Liver (tissue), 9 donors: ENCODE data around the gene FAM89A. TPM values are rescaled to one million over a fixed set of nuclear protein-coding genes. Genes with fewer than 3 reads are reported as not detected.

ENCODE experiments used
- DNase-seq: peaks from one replicate; pipeline ENCODE4 v3.0.0-alpha.2; 2017; ENCODE audit warnings: low spot score
- H3K27ac ChIP-seq, 2 donors: one replicate each; pipeline ENCODE4 v1.7.0; 2013; ENCODE audit warnings: inconsistent platforms in 2 of 2, low read length in 2 of 2, control low read depth in 1 of 2, low read depth in 1 of 2, mild to moderate bottlenecking in 1 of 2
- H3K27me3 ChIP-seq, 4 donors: one replicate each; pipeline versions ENCODE4 v1.6.1 to v1.7.0; 2013; ENCODE audit warnings: low read length in 3 of 4, inconsistent platforms in 1 of 4, mild to moderate bottlenecking in 1 of 4, moderate library complexity in 1 of 4; ENCODE audit not compliant: control insufficient read depth in 4 of 4, insufficient read depth in 4 of 4
- H3K36me3 ChIP-seq, 4 donors: one replicate each; pipeline versions ENCODE4 v1.6.1 to v1.7.0; 2013; ENCODE audit warnings: low read length in 3 of 4, mild to moderate bottlenecking in 3 of 4, low read depth in 1 of 4, moderate library complexity in 1 of 4; ENCODE audit not compliant: control insufficient read depth in 4 of 4, insufficient read depth in 3 of 4
- H3K4me1 ChIP-seq, 4 donors: one replicate each; pipeline versions ENCODE4 v1.6.1 to v1.7.0; 2013; ENCODE audit warnings: low read length in 3 of 4, mild to moderate bottlenecking in 3 of 4, moderate library complexity in 1 of 4; ENCODE audit not compliant: control insufficient read depth in 4 of 4, insufficient read depth in 4 of 4
- H3K4me3 ChIP-seq, 3 donors: one replicate each; pipeline versions ENCODE4 v1.6.1 to v1.7.0; 2013; ENCODE audit warnings: low read length in 3 of 3, control low read depth in 1 of 3, low read depth in 1 of 3, mild to moderate bottlenecking in 1 of 3
- H3K9ac ChIP-seq, 2 donors: one replicate each; pipeline ENCODE4 v1.7.0; 2013; ENCODE audit warnings: low read length in 2 of 2, mild to moderate bottlenecking in 2 of 2, moderate library complexity in 2 of 2, control low read depth in 1 of 2, low read depth in 1 of 2
- H3K9me3 ChIP-seq, 4 donors: one replicate each; pipeline versions ENCODE4 v1.6.1 to v1.7.0; 2013; ENCODE audit warnings: low read length in 3 of 4; ENCODE audit not compliant: control insufficient read depth in 4 of 4
- CTCF ChIP-seq: fragments of 150-350 bp; IDR thresholded peaks from 2 replicates; pipeline ENCODE4 v1.5.1; 2017; ENCODE audit warnings: improper control_type of control experiment, low read depth, low read length; ENCODE audit not compliant: missing input control
- FOXA1 ChIP-seq: IDR thresholded peaks from 2 replicates; pipeline ENCODE4 v1.6.1; 2016; ENCODE audit warnings: antibody characterized with exemption
- FOXA2 ChIP-seq: IDR thresholded peaks from 2 replicates; pipeline ENCODE4 v1.6.1; 2016; ENCODE audit warnings: antibody characterized with exemption
- GABPA ChIP-seq, 2 donors: IDR thresholded peaks in 1 of 2; conservative IDR thresholded peaks in 1 of 2; 2 replicates each; pipeline ENCODE4 v1.6.1; 2016; ENCODE audit warnings: antibody characterized with exemption in 2 of 2, mild to moderate bottlenecking in 1 of 2, moderate library complexity in 1 of 2
- HNF4A ChIP-seq, 2 donors: conservative IDR thresholded peaks; 2 replicates each; pipeline ENCODE4 v1.6.1; 2016; ENCODE audit warnings: antibody characterized with exemption in 2 of 2, mild to moderate bottlenecking in 2 of 2
- HNF4G ChIP-seq: IDR thresholded peaks from 2 replicates; pipeline ENCODE4 v1.6.1; 2016; ENCODE audit warnings: antibody characterized with exemption
- JUND ChIP-seq, 2 donors: IDR thresholded peaks; 2 replicates each; pipeline ENCODE4 v1.6.1; 2016; ENCODE audit warnings: antibody characterized with exemption in 2 of 2
- MAX ChIP-seq: IDR thresholded peaks from 2 replicates; pipeline ENCODE4 v1.6.1; 2016; ENCODE audit warnings: antibody characterized with exemption
- NR2F2 ChIP-seq: IDR thresholded peaks from 2 replicates; pipeline ENCODE4 v1.6.1; 2016; ENCODE audit warnings: antibody characterized with exemption
- RAD21 ChIP-seq, 2 donors: IDR thresholded peaks; 2 replicates each; pipeline ENCODE4 v1.6.1; 2016; ENCODE audit warnings: antibody characterized with exemption in 2 of 2, mild to moderate bottlenecking in 2 of 2
- REST ChIP-seq: IDR thresholded peaks from 2 replicates; pipeline ENCODE4 v1.6.1; 2016; ENCODE audit warnings: antibody characterized with exemption, mild to moderate bottlenecking
- SP1 ChIP-seq: IDR thresholded peaks from 2 replicates; pipeline ENCODE4 v1.6.1; 2018; ENCODE audit warnings: antibody characterized with exemption, mild to moderate bottlenecking
- TAF1 ChIP-seq: conservative IDR thresholded peaks from 2 replicates; pipeline ENCODE4 v1.6.1; 2016; ENCODE audit warnings: antibody characterized with exemption, mild to moderate bottlenecking
- YY1 ChIP-seq: IDR thresholded peaks from 2 replicates; pipeline ENCODE4 v1.6.1; 2016; ENCODE audit warnings: antibody characterized with exemption, mild to moderate bottlenecking
- ZBTB33 ChIP-seq: IDR thresholded peaks from 2 replicates; pipeline ENCODE4 v1.6.1; 2016; ENCODE audit warnings: antibody characterized with exemption
- WGBS: extraction: QIAGEN DNeasy Blood & Tissue Kit; methylation state at CpG from one replicate; pipeline ENCODE4 v1.1.7; 2013; 5-methylcytosine and 5-hydroxymethylcytosine counted together
- polyA plus RNA-seq, 2 donors: library from polyadenylated mRNA; stranded (reverse) in 1 of 2; unstranded in 1 of 2; fragments of 200-250 nt in 1 of 2; fragments of >200 nt in 1 of 2; fragmentation: Nextera tagmentation in 1 of 2; extraction: Ambion mirVana in 1 of 2; gene quantifications; one replicate each; pipeline versions ENCODE4 v1.2.1 to v1.2.3, GENCODE V29; 2013 to 2015
- total RNA-seq, 2 donors: library from RNA; depleted of rRNA; stranded (reverse); fragments of >200 nt; gene quantifications; one replicate each; pipeline ENCODE4 v1.2.3, GENCODE V29; 2014
- donor health status: healthy.
- donor health status: healthy.
- donor health status: healthy.
- donor health status: healthy.
- donor health status: healthy.

Gene FAM89A
- total and polyA plus RNA-seq, 4 donors = 5.3 to 8.8 (median 8.1) TPM

GRCh38 chr1:231045286-231045685, 5.2 kb upstream of the FAM89A start (continued):
- no peak for TF ChIP-seq REST
- no peak for TF ChIP-seq GABPA (IDR thresholded peaks at IDR 0.05 in 1 of 2, conservative IDR thresholded peaks at IDR 0.05 in 1 of 2)
- TF ChIP-seq RAD21 (IDR thresholded peaks at IDR 0.05) = no peak
- TF ChIP-seq SP1 = no peak
- TF ChIP-seq FOXA1 = no peak

- no peak overlapping the region for H3K27ac ChIP-seq
- no peak overlapping the region for H3K4me3 ChIP-seq
- H3K9me3 ChIP-seq = no peaks in the 10 kb centered on the region
- H3K27me3 ChIP-seq = no peaks in the 10 kb centered on the region
- no peaks in the 10 kb centered on the region for H3K36me3 ChIP-seq
- no peak overlapping the region for H3K9ac ChIP-seq
- WGBS = 98% methylated on average over 1 of the region's 1 CpG
- TF ChIP-seq YY1 (no peak), MAX (no peak), TAF1 (no peak), FOXA1 (no peak), SP1 (no peak), RAD21 (IDR thresholded peaks at IDR 0.05) (no peak), CTCF (no peak), NR2F2 (no peak), JUND (IDR thresholded peaks at IDR 0.05) (no peak), HNF4A (conservative IDR thresholded peaks at IDR 0.05) (no peak)
- H3K4me1 ChIP-seq = peaks cover 2 to 8% (median 4%) of the 10 kb centered on the region in 4 donors
- no peak for DNase-seq
These were observed 4.5 kb upstream of the FAM89A start for GRCh38 chr1:231044588-231044987.

- H3K4me3 ChIP-seq = no peak overlapping the region
- no peaks in the 10 kb centered on the region for H3K27me3 ChIP-seq
- 89% methylated on average over 9 of the region's 9 CpGs for WGBS
- no peak overlapping the region for H3K27ac ChIP-seq
- no peaks in the 10 kb centered on the region for H3K9me3 ChIP-seq
- peaks cover 7 to 12% (median 8%) of the 10 kb centered on the region in 4 donors for H3K4me1 ChIP-seq
- TF ChIP-seq HNF4A (conservative IDR thresholded peaks at IDR 0.05) = no peak
- TF ChIP-seq CTCF = no peak
- TF ChIP-seq HNF4G = no peak
- TF ChIP-seq NR2F2 = no peak
- TF ChIP-seq YY1 = no peak
- TF ChIP-seq SP1 = no peak
- no peak for TF ChIP-seq JUND (IDR thresholded peaks at IDR 0.05)
- no peak for TF ChIP-seq ZBTB33
- TF ChIP-seq FOXA2 = no peak
- no peaks in the 10 kb centered on the region for H3K36me3 ChIP-seq
- H3K9ac ChIP-seq = no peak overlapping the region
- no peak for DNase-seq
These were observed 1.7 kb upstream of the FAM89A start for GRCh38 chr1:231041719-231042261.
